ENCODE results near the gene PALLD.

PALLD gene

DNA sequence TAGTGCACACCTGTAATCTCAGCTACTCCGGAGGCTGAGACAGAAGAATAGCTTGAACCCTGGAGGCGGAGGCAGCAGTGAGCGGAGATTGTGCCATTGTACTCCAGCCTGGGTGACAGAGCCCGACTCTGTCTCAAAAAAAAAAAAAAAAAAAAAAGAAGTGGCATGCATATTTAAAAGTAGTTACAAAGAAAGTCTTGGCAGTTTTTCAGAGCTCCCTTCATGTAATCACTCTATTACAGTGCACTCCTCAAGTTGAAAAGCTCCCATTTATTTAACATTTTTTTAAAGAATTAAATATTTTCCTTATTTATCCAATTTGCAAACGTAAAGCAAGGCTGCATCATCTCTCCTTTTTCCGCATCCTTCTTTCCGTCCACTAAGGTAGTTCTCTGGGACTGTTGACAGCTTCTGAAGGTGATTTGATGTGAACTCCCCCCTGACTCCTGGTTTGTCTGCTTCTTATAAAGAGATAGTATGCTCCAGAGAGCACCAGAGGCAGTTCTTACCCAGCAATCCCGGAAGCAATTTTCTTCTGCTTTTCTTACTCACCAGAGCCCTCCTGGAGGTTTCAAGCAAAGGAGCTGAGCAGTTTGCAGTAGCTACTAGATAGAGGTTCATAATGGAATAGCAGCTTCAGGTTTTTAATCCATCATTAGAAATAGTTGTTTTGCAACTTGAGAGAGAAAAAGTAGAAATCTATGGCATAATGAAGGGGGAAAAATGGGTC, 151.0 kb downstream of the PALLD start:
- no peak for DNase-seq (ENCODE audit: low spot score)

DNA sequence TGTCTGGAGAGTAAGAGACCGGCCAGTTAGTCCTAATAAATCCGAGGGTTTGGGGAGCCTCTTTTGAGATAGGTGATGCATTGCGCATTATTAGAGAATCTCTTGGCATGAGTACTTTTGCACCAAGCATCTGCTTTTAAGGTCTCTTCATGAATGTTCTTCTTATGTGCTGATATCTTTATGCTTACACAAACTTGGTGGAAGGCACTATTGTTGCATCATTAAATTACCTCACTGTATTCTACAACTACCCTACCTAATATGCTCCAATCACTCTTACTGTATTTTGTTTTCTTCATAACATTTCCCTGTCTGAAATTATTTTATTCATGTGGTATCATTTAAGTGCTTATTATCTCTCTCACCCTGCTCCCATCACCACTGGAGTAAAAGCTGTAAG, 151.6 kb downstream of the PALLD start:
- no peak for DNase-seq (ENCODE audit: low spot score)

- no peak for DNase-seq (ENCODE audit: low spot score)
Observed at GRCh38 chr4:168648929-168649328, 152.1 kb downstream of the PALLD start.

GRCh38 chr4:168651374-168651773, 154.5 kb downstream of the PALLD start:
- DNase-seq (ENCODE audit: low spot score): no peak

DNA sequence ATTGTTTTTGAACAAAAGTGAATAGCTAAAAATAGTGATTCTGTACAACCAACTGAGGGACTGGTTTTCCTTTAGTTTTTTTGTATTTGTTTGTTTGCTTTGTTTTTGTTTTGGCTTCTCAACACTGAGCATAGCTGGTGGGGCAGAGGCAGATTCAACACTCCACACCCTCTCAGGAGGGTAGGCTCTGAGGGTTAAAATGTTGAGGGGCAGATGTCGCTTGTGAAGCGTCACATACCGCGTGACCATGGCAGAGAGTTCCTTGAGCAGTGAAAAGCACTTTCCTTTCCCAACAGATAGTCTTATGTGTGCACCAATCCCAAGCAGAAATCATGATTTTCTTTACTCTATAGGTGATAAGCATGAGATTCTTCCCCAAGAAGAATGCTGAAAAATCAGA, 155.0 kb downstream of the PALLD start:
- no peak for DNase-seq (ENCODE audit: low spot score)

- DNase-seq (ENCODE audit: low spot score): no peak
Observed at GRCh38 chr4:168652755-168653154, 155.9 kb downstream of the PALLD start.

GRCh38 chr4:168654104-168654847, 157.4 kb downstream of the PALLD start:
- DNase-seq (ENCODE audit: low spot score): peak; percentile 19

GRCh38 chr4:168654848-168655174, 158.0 kb downstream of the PALLD start:
- no peak for DNase-seq (ENCODE audit: low spot score)

DNA sequence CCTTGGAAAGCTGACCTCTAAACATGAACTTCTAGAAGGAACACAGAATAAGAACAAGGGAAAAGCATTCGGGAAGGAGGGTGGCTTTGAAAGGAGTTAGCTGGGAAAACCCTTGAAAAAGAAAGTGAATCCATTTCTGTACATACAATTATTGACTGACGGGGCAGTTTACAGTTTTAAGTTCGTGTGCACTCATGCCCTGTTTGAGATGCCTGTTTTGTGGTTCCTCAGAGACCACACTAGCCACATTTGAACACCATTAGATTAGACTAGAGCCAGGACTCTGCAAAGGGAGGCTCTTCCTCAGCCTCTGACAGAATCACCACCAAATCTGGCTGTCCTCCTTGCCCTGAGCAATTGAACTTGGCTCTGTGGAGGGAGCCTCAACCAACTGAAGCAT, 158.3 kb downstream of the PALLD start:
- no peak for DNase-seq (ENCODE audit: low spot score)

- DNase-seq (ENCODE audit: low spot score): peak; percentile 28
Observed at GRCh38 chr4:168656055-168656660, 159.3 kb downstream of the PALLD start.

- DNase-seq (ENCODE audit: low spot score): no peak
Observed at GRCh38 chr4:168656946-168657473, 160.2 kb downstream of the PALLD start.

DNA sequence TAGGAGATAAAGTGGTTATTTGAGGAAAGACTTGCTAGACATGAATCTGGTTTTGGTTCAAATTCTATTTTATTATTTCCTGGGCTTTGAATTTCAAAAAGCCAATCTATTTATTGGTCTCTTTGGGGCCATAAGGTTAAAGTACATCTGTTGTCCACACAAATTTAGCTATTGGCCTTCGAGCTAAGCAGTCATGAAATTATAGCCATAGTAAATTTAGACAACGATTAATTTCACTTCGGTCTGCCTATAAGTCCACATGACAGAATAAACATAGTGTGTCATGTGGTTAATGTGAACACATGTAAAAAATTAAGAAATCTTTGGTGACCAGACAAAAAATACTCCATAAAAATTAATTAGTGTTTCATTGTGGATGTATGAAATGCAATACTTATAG, 161.9 kb downstream of the PALLD start:
- DNase-seq (ENCODE audit: low spot score): no peak

GRCh38 chr4:168659741-168660465, 163.1 kb downstream of the PALLD start:
- DNase-seq (ENCODE audit: low spot score): no peak

GRCh38 chr4:168662297-168662984, 165.6 kb downstream of the PALLD start:
- DNase-seq (ENCODE audit: low spot score): no peak

DNA sequence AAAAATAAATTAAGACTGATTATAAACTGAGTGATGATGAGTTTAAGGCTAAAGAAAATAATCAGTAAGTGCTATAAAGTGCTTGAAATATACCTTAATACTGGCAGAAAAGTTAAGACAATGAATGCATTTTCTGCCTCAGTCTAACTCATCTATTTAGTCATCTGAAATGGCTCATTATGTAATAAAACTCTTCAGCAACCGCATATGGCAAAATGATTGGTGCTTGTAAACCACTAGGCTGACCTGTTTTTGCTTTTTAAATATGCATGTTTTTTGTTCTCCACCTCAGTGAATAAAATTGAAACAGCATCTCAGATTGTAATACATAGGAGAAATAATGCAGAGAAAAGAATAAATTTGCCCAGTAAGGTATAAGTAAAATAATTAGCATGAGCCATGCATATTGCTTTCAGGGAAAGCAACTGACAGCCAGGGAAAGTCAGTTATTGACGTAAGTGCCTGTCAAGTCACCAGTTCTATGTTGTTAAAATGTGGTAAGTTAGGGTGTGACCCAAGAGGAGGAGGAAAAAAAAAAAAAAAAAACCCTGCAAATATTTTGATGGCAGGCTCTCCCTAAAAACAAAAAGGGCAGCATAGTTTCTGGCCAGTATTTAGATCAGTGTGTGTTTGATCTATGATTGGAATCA, 167.5 kb downstream of the PALLD start:
- DNase-seq (ENCODE audit: low spot score): no peak

GRCh38 chr4:168666531-168666930, 169.7 kb downstream of the PALLD start:
- peak; percentile 60 for DNase-seq (ENCODE audit: low spot score)

- no peak for DNase-seq (ENCODE audit: low spot score)
Observed at GRCh38 chr4:168667376-168667775, 170.5 kb downstream of the PALLD start.

GRCh38 chr4:168667921-168668320, 171.1 kb downstream of the PALLD start:
- no peak for DNase-seq (ENCODE audit: low spot score)

- DNase-seq (ENCODE audit: low spot score): no peak
Observed at GRCh38 chr4:168673476-168673875, 176.6 kb downstream of the PALLD start.

GRCh38 chr4:168674077-168674747, 177.4 kb downstream of the PALLD start:
- no peak for DNase-seq (ENCODE audit: low spot score)

GRCh38 chr4:168674866-168675265, 178.0 kb downstream of the PALLD start:
- DNase-seq (ENCODE audit: low spot score): no peak

Measured in COLO829 (cell line).